ENCODE results near the gene PRKD1. TPM values are rescaled to one million over a fixed set of nuclear protein-coding genes. Genes with fewer than 3 reads are reported as not detected.

The PRKD1 gene
- total RNA-seq, 1 experiment from 2014 or later = 2.7 TPM

- H2AK5ac ChIP-seq (ENCODE audit: insufficient read length, low read length) = no peak overlapping the region
- H2BK15ac ChIP-seq (ENCODE audit: low read depth, low read length) = no peak overlapping the region
- no peaks in the 10 kb centered on the region for H3K79me1 ChIP-seq (ENCODE audit: insufficient read depth, low read depth, low read length, poor library complexity, severe bottlenecking)
- TF ChIP-seq CTCF (conservative IDR thresholded peaks at IDR 0.05) = no peak
- H3K14ac ChIP-seq (ENCODE audit: insufficient read depth, low read length) = no peak overlapping the region
- no peak overlapping the region for H3K27ac Mint-ChIP-seq
- no peaks in the 10 kb centered on the region for H3K79me2 ChIP-seq (ENCODE audit: insufficient read depth, low read length)
- H2BK5ac ChIP-seq (ENCODE audit: insufficient read length, low read length) = no peak overlapping the region
- no peaks in the 10 kb centered on the region for H3K27me3 ChIP-seq (ENCODE audit: insufficient read depth, low read length)
- no peak overlapping the region for H4K8ac ChIP-seq (replicated peaks; ENCODE audit: insufficient read length, low read depth, low read length)
- H2BK20ac ChIP-seq (ENCODE audit: low read depth, low read length, poor library complexity, severe bottlenecking) = no peak overlapping the region
- no peak overlapping the region for H3K4me3 Mint-ChIP-seq
- no peaks in the 10 kb centered on the region for H3K27me3 Mint-ChIP-seq (ENCODE audit: low read depth)
- no peak overlapping the region for H2BK120ac ChIP-seq (ENCODE audit: low read depth, low read length, poor library complexity, severe bottlenecking)
- no peak overlapping the region for H3K4me2 ChIP-seq (ENCODE audit: insufficient read depth, insufficient read length, low read length)
- H2AFZ ChIP-seq (ENCODE audit: low read length) = no peak overlapping the region
- no peak overlapping the region for H2BK12ac ChIP-seq (ENCODE audit: insufficient read length, low read depth, low read length)
- H4K20me1 ChIP-seq (ENCODE audit: control insufficient read depth, insufficient read depth, insufficient read length) = no peaks in the 10 kb centered on the region
- H3K4me1 ChIP-seq (ENCODE audit: insufficient read depth, low read length) = peaks cover 7% of the 10 kb centered on the region; the same call in 1 of the 2 replicates
- DNase-seq = no peak
- no peaks in the 10 kb centered on the region for H3K9me3 Mint-ChIP-seq
- no peaks in the 10 kb centered on the region for H3K23me2 ChIP-seq (ENCODE audit: insufficient read length, low read depth, low read length, poor library complexity, severe bottlenecking)
- no peaks in the 10 kb centered on the region; a peak in 1 of 7 replicates for H3K36me3 Mint-ChIP-seq (ENCODE audit: insufficient read depth in 1 of 3, low read depth in 3 of 3)
- no peak overlapping the region for H3K9ac ChIP-seq (ENCODE audit: extremely low read depth, insufficient read length, low read length)
- no peak overlapping the region for H4K91ac ChIP-seq (ENCODE audit: insufficient read length, low read depth, low read length)
- no CpG with 5 or more reads among the region's 2 CpGs for whole genome bisulfite sequencing (ENCODE audit: extremely low coverage, insufficient read length, low lambda C conversion rate)
- H3T11ph ChIP-seq (ENCODE audit: low read length) = no peak overlapping the region
- H3K4ac ChIP-seq (ENCODE audit: low read depth, low read length) = no peak overlapping the region
- no peaks in the 10 kb centered on the region for H3K9me3 ChIP-seq (ENCODE audit: control insufficient read depth, low read depth, low read length)
- no peak overlapping the region for H3K27ac ChIP-seq (ENCODE audit: insufficient read length, low read depth, low read length)
- no peak overlapping the region for H3K18ac ChIP-seq (ENCODE audit: insufficient read length, low read depth, low read length)
- H3K56ac ChIP-seq (ENCODE audit: insufficient read length, low read depth, low read length) = no peak overlapping the region
- H4K5ac ChIP-seq (ENCODE audit: insufficient read length, low read depth, low read length) = no peak overlapping the region
- H3K4me1 Mint-ChIP-seq = peaks cover 26 to 33% of the 10 kb centered on the region in 2 experiments
- H3K23ac ChIP-seq (ENCODE audit: insufficient read length, low read depth, low read length) = no peak overlapping the region
Observed at GRCh38 chr14:29721586-29721985, 206.1 kb downstream of the PRKD1 start.
